ENCODE results near the gene ZFP36L1.
A peak's percentile ranks its signal among the peaks of the same experiment; 100 is the strongest.

DNA sequence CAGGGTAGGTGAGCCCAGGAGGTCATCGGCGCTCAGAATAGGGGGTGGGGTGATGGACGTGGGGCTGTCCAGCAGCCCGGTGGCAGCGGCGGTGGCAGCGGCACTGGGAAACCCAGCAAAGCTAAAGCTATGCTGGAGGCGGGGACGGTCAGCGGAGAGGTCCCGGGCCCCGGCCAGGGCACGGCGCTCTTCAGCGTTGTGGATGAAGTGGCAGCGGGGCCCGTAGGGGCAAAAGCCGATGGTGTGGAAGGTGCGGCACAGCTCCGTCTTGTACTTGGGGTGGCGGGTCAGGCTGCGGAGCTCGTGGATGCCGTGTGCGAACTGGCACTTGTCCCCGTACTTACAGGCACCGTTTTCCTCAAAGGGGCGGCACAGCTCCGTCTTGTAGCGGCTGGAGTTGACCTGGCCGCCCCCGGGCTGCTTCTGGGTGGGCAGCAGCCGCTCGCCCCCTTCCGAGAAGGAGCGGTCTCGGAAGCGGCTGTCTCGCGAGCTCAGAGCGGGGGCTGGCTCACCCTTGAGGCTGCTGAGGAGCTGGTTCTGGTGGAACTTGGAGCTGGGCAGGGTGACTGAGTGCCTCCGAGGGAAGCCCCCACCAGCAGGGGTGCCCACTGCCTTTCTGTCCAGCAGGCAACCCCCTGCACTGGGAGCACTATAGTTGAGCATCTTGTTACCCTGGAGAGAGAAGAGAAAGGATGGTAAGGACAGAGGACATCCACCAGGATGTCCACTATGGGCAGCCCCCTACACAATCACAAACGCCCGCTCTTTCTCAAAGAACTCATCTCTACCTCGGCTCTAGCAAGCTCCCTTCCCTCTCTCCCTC, 2.8 kb downstream of the ZFP36L1 start:
- TF ChIP-seq, protein P1, sequence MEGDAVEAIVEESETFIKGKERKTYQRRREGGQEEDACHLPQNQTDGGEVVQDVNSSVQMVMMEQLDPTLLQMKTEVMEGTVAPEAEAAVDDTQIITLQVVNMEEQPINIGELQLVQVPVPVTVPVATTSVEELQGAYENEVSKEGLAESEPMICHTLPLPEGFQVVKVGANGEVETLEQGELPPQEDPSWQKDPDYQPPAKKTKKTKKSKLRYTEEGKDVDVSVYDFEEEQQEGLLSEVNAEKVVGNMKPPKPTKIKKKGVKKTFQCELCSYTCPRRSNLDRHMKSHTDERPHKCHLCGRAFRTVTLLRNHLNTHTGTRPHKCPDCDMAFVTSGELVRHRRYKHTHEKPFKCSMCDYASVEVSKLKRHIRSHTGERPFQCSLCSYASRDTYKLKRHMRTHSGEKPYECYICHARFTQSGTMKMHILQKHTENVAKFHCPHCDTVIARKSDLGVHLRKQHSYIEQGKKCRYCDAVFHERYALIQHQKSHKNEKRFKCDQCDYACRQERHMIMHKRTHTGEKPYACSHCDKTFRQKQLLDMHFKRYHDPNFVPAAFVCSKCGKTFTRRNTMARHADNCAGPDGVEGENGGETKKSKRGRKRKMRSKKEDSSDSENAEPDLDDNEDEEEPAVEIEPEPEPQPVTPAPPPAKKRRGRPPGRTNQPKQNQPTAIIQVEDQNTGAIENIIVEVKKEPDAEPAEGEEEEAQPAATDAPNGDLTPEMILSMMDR (IDR thresholded peaks at IDR 0.05) = peak in 1 of 5 experiments; percentile 4
- peak; percentile 28 to 50 (median 39) for TF ChIP-seq POLR2AphosphoS5 (IDR thresholded peaks at IDR 0.05)
- TF ChIP-seq EP300 (IDR thresholded peaks at IDR 0.05; ENCODE audit: low read depth) = no peak
- no peak for TF ChIP-seq POLR2A (IDR thresholded peaks at IDR 0.05)
